Uterus (tissue), 4 donors: ENCODE measurements around the gene GAA. TPM values are rescaled to one million over a fixed set of nuclear protein-coding genes. Genes with fewer than 3 reads are reported as not detected.

Experiments
- DNase-seq, 2 donors: peaks; one replicate each; pipeline ENCODE4 v3.0.0-alpha.2; 2019 to 2020
- H3K27ac ChIP-seq, 2 donors: fragments of 200-600 bp; sonication (generic); 1 replicate in 1 of 2; 2 replicates in 1 of 2; pipeline ENCODE4 v1.5.1; 2016 to 2018
- H3K27me3 ChIP-seq, 2 donors: fragments of 200-600 bp; sonication (generic); one replicate each; pipeline ENCODE4 v1.5.1; 2018 to 2019; ENCODE audit warnings: control low read depth in 1 of 2
- H3K36me3 ChIP-seq, 2 donors: fragments of 200-600 bp; sonication (generic); one replicate each; pipeline ENCODE4 v1.5.1; 2019; ENCODE audit warnings: control low read depth in 1 of 2
- H3K4me1 ChIP-seq, 2 donors: fragments of 200-600 bp; sonication (generic); one replicate each; pipeline ENCODE4 v1.5.1; 2018 to 2019; ENCODE audit warnings: control low read depth in 1 of 2
- H3K4me3 ChIP-seq, 2 donors: fragments of 200-600 bp; sonication (generic); 1 replicate in 1 of 2; 2 replicates in 1 of 2; pipeline ENCODE4 v1.5.1; 2018 to 2019; ENCODE audit warnings: mild to moderate bottlenecking in 1 of 2
- H3K9me3 ChIP-seq, 2 donors: fragments of 200-600 bp; sonication (generic); one replicate each; pipeline ENCODE4 v1.5.1; 2019; ENCODE audit warnings: control low read depth in 1 of 2
- CTCF ChIP-seq, 4 experiments: fragments of 200-600 bp in 2 of 4; fragments of 450-650 bp in 2 of 4; sonication (generic) in 2 of 4; IDR thresholded peaks; one replicate each; pipeline ENCODE4 v1.5.1; 2016 to 2019; ENCODE audit warnings: antibody characterized with exemption in 4 of 4, mild to moderate bottlenecking in 2 of 4, moderate library complexity in 1 of 4
- POLR2A ChIP-seq, 2 donors: fragments of 450-650 bp; IDR thresholded peaks; one replicate each; pipeline ENCODE4 v1.6.1; 2016; ENCODE audit warnings: antibody characterized with exemption in 2 of 2, mild to moderate bottlenecking in 1 of 2, moderate library complexity in 1 of 2
- intact Hi-C: fragments of 100-400 bp; cut with DNase I; formaldehyde crosslinking; loops from one replicate; pipeline ENCODE4 v1.15.1; 2023; ENCODE audit warnings: low total_unique reads
- total RNA-seq, 4 donors: library from RNA; depleted of rRNA in 3 of 4; stranded (reverse); fragments of >200 nt in 3 of 4; gene quantifications; one replicate each; pipeline versions ENCODE4 v1.1.0 to v1.2.4, GENCODE V29; 2014 to 2023
- donor health status: DM: yes; HTN: yes; CAD: no.

The GAA gene
- total RNA-seq, 4 donors from 2014 or later, result 23.1 to 48.3 (median 35.6) TPM

GRCh38 chr17:80160536-80160935, 59.2 kb downstream of the GAA start:
- H3K36me3 ChIP-seq, result no peaks in the 10 kb centered on the region
- DNase-seq, result no peak
- no peak for TF ChIP-seq POLR2A (IDR thresholded peaks at IDR 0.05)
- TF ChIP-seq CTCF (IDR thresholded peaks at IDR 0.05), result no peak
- intact Hi-C loops, result no loop called here
- H3K4me1 ChIP-seq, result no peaks in the 10 kb centered on the region
- no peak overlapping the region for H3K27ac ChIP-seq
- no peaks in the 10 kb centered on the region for H3K9me3 ChIP-seq
- no peak overlapping the region for H3K4me3 ChIP-seq
- H3K27me3 ChIP-seq, result no peaks in the 10 kb centered on the region

- H3K4me3 ChIP-seq, result no peak overlapping the region
- no peaks in the 10 kb centered on the region for H3K36me3 ChIP-seq
- intact Hi-C loops, result no loop called here
- H3K4me1 ChIP-seq, result no peaks in the 10 kb centered on the region
- TF ChIP-seq POLR2A (IDR thresholded peaks at IDR 0.05) (no peak), CTCF (IDR thresholded peaks at IDR 0.05) (no peak)
- no peaks in the 10 kb centered on the region for H3K9me3 ChIP-seq
- H3K27ac ChIP-seq, result no peak overlapping the region
- DNase-seq, result no peak
- H3K27me3 ChIP-seq, result no peaks in the 10 kb centered on the region
Measured at GRCh38 chr17:80163336-80163735, 62.0 kb downstream of the GAA start.

GRCh38 chr17:80164185-80164584, 62.8 kb downstream of the GAA start:
- Histone ChIP-seq H3K36me3 (no peaks in the 10 kb centered on the region), H3K27me3 (no peaks in the 10 kb centered on the region), H3K27ac (no peak overlapping the region), H3K4me3 (no peak overlapping the region), H3K4me1 (no peaks in the 10 kb centered on the region), H3K9me3 (no peaks in the 10 kb centered on the region)
- no peak for DNase-seq
- intact Hi-C loops, result no loop called here
- TF ChIP-seq POLR2A (IDR thresholded peaks at IDR 0.05), result no peak
- TF ChIP-seq CTCF (IDR thresholded peaks at IDR 0.05), result no peak

- TF ChIP-seq CTCF (IDR thresholded peaks at IDR 0.05) (no peak), POLR2A (IDR thresholded peaks at IDR 0.05) (no peak)
- Histone ChIP-seq H3K4me1 (no peaks in the 10 kb centered on the region), H3K9me3 (no peaks in the 10 kb centered on the region), H3K27me3 (no peaks in the 10 kb centered on the region), H3K36me3 (no peaks in the 10 kb centered on the region), H3K4me3 (no peak overlapping the region), H3K27ac (no peak overlapping the region)
- DNase-seq, result no peak
- intact Hi-C loops, result no loop called here
Measured at GRCh38 chr17:80166446-80166845, 65.1 kb downstream of the GAA start.

- Histone ChIP-seq H3K27ac (no peak overlapping the region), H3K4me3 (no peak overlapping the region), H3K27me3 (no peaks in the 10 kb centered on the region), H3K9me3 (no peaks in the 10 kb centered on the region), H3K4me1 (no peaks in the 10 kb centered on the region), H3K36me3 (no peaks in the 10 kb centered on the region)
- DNase-seq, result no peak
- TF ChIP-seq CTCF (IDR thresholded peaks at IDR 0.05) (no peak), POLR2A (IDR thresholded peaks at IDR 0.05) (no peak)
- intact Hi-C loops, result no loop called here
Measured at GRCh38 chr17:80168371-80168770, 67.0 kb downstream of the GAA start.
